Measurements from ENCODE around the gene DECR2.
"Not testable (repeated sequence)": the region's sequence is repeated elsewhere in the genome, so short reads cannot be mapped to it uniquely, and the experiment has no call there.

The DECR2 gene

GRCh38 chr16:367333-367903, 34.3 kb upstream of the DECR2 start:
- no peak for DNase-seq (ENCODE audit: low read depth in 2 of 2)

- no peak for DNase-seq (ENCODE audit: low read depth in 2 of 2)
These were observed 33.1 kb upstream of the DECR2 start for GRCh38 chr16:368388-369158.

- no peak for DNase-seq (ENCODE audit: low read depth in 2 of 2)
These were observed 32.3 kb upstream of the DECR2 start for GRCh38 chr16:369275-369865.

- no peak for DNase-seq (ENCODE audit: low read depth in 2 of 2)
These were observed 31.7 kb upstream of the DECR2 start for GRCh38 chr16:369866-370436.

GRCh38 chr16:370443-370842, 31.2 kb upstream of the DECR2 start, which contains the start of gene MRPL28:
TSS of gene MRPL28 (minus strand) at chr16:370538. CDS start at chr16:370218, 320 bp downstream.
- DNase-seq (ENCODE audit: low read depth in 2 of 2): peak; percentile 84 to 86

- DNase-seq (ENCODE audit: low read depth in 2 of 2): no peak
These were observed 30.6 kb upstream of the DECR2 start for GRCh38 chr16:370979-371514.

GRCh38 chr16:371515-372301, 30.0 kb upstream of the DECR2 start:
- no peak for DNase-seq (ENCODE audit: low read depth in 2 of 2)

GRCh38 chr16:372302-372983, 29.2 kb upstream of the DECR2 start:
- no peak for DNase-seq (ENCODE audit: low read depth in 2 of 2)

GRCh38 chr16:373020-373598, 28.6 kb upstream of the DECR2 start:
- no peak for DNase-seq (ENCODE audit: low read depth in 2 of 2)

GRCh38 chr16:373848-374615, 27.7 kb upstream of the DECR2 start:
- DNase-seq (ENCODE audit: low read depth in 2 of 2): no peak

GRCh38 chr16:374616-374926, 27.1 kb upstream of the DECR2 start:
- no peak for DNase-seq (ENCODE audit: low read depth in 2 of 2)

GRCh38 chr16:375212-375611, 26.5 kb upstream of the DECR2 start:
- DNase-seq (ENCODE audit: low read depth in 2 of 2): no peak

GRCh38 chr16:375927-376816, 25.5 kb upstream of the DECR2 start:
- no peak for DNase-seq (ENCODE audit: low read depth in 2 of 2)

GRCh38 chr16:376817-377418, 24.8 kb upstream of the DECR2 start:
- no peak for DNase-seq (ENCODE audit: low read depth in 2 of 2)

- DNase-seq (ENCODE audit: low read depth in 2 of 2): no peak
These were observed 24.2 kb upstream of the DECR2 start for GRCh38 chr16:377419-377951.

- DNase-seq (ENCODE audit: low read depth in 2 of 2): not testable (repeated sequence)
These were observed 23.4 kb upstream of the DECR2 start for GRCh38 chr16:378113-378820.

GRCh38 chr16:378821-379182, 22.9 kb upstream of the DECR2 start:
- no peak for DNase-seq (ENCODE audit: low read depth in 2 of 2)

Data from fibroblast of skin of left biceps (primary cell).